ENCODE results near the gene FGB.

Gene FGB

GRCh38 chr4:154573190-154573870 is 10.5 kb downstream of the FGB start:
- ChIA-PET CTCF (interaction anchor here (1.2 to 2.8 kb wide), 5 partner anchors 11 to 52 kb away, joined by 3 to 15 read pairs (median 9); partner anchors contain the start of gene FGB), POLR2A (no interaction called here)
- TF ChIP-seq CTCF (IDR thresholded peaks at IDR 0.05; ENCODE audit: control extremely low read depth, extremely low read depth, low read depth, missing control alignments): no peak
- DNase-seq (ENCODE audit: extremely low spot score): no peak

- POLR2A ChIA-PET: no interaction called here
- DNase-seq (ENCODE audit: extremely low spot score): no peak
- CTCF ChIA-PET: interaction anchor here (1.0 to 2.7 kb wide), 6 partner anchors 9 to 51 kb away, joined by 3 to 11 read pairs (median 4); partner anchors contain the start of gene FGB
- TF ChIP-seq CTCF (IDR thresholded peaks at IDR 0.05; ENCODE audit: control extremely low read depth, extremely low read depth, low read depth, missing control alignments): no peak
Observed at GRCh38 chr4:154574311-154574710, 11.5 kb downstream of the FGB start.

- TF ChIP-seq CTCF (IDR thresholded peaks at IDR 0.05; ENCODE audit: control extremely low read depth, extremely low read depth, low read depth, missing control alignments): no peak
- DNase-seq (ENCODE audit: extremely low spot score): no peak
- ChIA-PET CTCF (interaction anchor here (0.7 to 1.5 kb wide), 4 partner anchors 11 to 35 kb away, joined by 3 to 9 read pairs (median 4); partner anchors contain the start of gene FGG), POLR2A (no interaction called here)
Observed at GRCh38 chr4:154577324-154577723, 14.5 kb downstream of the FGB start.

GRCh38 chr4:154578919-154579318 is 16.1 kb downstream of the FGB start:
- ChIA-PET CTCF (interaction anchor here (1.0 to 1.7 kb wide), 3 partner anchors 14 to 20 kb away, joined by 3 to 9 read pairs (median 4); no protein-coding TSS in a partner anchor), POLR2A (no interaction called here)
- no peak for DNase-seq (ENCODE audit: extremely low spot score)
- no peak for TF ChIP-seq CTCF (IDR thresholded peaks at IDR 0.05; ENCODE audit: control extremely low read depth, extremely low read depth, low read depth, missing control alignments)

GRCh38 chr4:154579927-154580326 is 17.1 kb downstream of the FGB start:
- POLR2A ChIA-PET: no interaction called here
- no peak for DNase-seq (ENCODE audit: extremely low spot score)
- no peak for TF ChIP-seq CTCF (IDR thresholded peaks at IDR 0.05; ENCODE audit: control extremely low read depth, extremely low read depth, low read depth, missing control alignments)
- CTCF ChIA-PET: interaction anchor here (0.6 kb wide), 1 partner anchor 9 kb away, joined by 3 read pairs; no protein-coding TSS in a partner anchor

- POLR2A ChIA-PET: no interaction called here
- TF ChIP-seq CTCF (IDR thresholded peaks at IDR 0.05; ENCODE audit: control extremely low read depth, extremely low read depth, low read depth, missing control alignments): no peak
- no peak for DNase-seq (ENCODE audit: extremely low spot score)
- CTCF ChIA-PET: interaction anchor here (0.7 to 3.1 kb wide), 3 partner anchors 24 to 42 kb away, joined by 3 to 14 read pairs (median 3); no protein-coding TSS in a partner anchor
Observed at GRCh38 chr4:154582723-154583122, 19.9 kb downstream of the FGB start.

Measured in GM10248 (cell line).